Vagina (tissue), 2 donors: ENCODE data around the gene DNAJB1. TPM values are rescaled to one million over a fixed set of nuclear protein-coding genes. Genes with fewer than 3 reads are reported as not detected.

Source experiments
- DNase-seq, 2 donors: peaks; one replicate each; pipeline ENCODE4 v3.0.0-alpha.2; 2017; ENCODE audit errors: extremely low spot score in 2 of 2
- H3K27ac ChIP-seq: fragments of 200-600 bp; sonication (generic); one replicate; pipeline ENCODE4 v1.5.1; 2019
- H3K27me3 ChIP-seq: fragments of 200-600 bp; sonication (generic); one replicate; pipeline ENCODE4 v1.5.1; 2019
- H3K36me3 ChIP-seq, 2 donors: fragments of 200-600 bp; sonication (generic); one replicate each; pipeline ENCODE4 v1.5.1; 2017 to 2019
- H3K4me1 ChIP-seq: fragments of 200-600 bp; sonication (generic); one replicate; pipeline ENCODE4 v1.5.1; 2019
- H3K4me3 ChIP-seq, 2 donors: fragments of 200-600 bp; sonication (generic); 1 replicate in 1 of 2; 2 replicates in 1 of 2; pipeline ENCODE4 v1.5.1; 2016 to 2019
- H3K9me3 ChIP-seq: fragments of 200-600 bp; sonication (generic); one replicate; pipeline ENCODE4 v1.5.1; 2019
- CTCF ChIP-seq, 3 experiments: fragments of 450-650 bp in 2 of 3; fragments of 200-600 bp in 1 of 3; sonication (generic) in 1 of 3; IDR thresholded peaks; one replicate each; pipeline ENCODE4 v1.5.1; 2017 to 2019; ENCODE audit warnings: antibody characterized with exemption in 3 of 3, mild to moderate bottlenecking in 2 of 3, moderate library complexity in 2 of 3
- POLR2A ChIP-seq, 2 donors: fragments of 450-650 bp; IDR thresholded peaks; one replicate each; pipeline ENCODE4 v1.6.1; 2017; ENCODE audit warnings: antibody characterized with exemption in 2 of 2, mild to moderate bottlenecking in 2 of 2, moderate library complexity in 2 of 2
- POLR2AphosphoS5 ChIP-seq, 2 donors: sonication (generic); formaldehyde crosslinking; IDR thresholded peaks; one replicate each; pipeline ENCODE4 v1.9.0; 2017; ENCODE audit warnings: antibody characterized with exemption in 2 of 2, mild to moderate bottlenecking in 2 of 2, low read depth in 1 of 2; ENCODE audit not compliant: insufficient read depth in 1 of 2
- intact Hi-C: fragments of 100-400 bp; cut with DNase I; formaldehyde crosslinking; loops from one replicate; pipeline ENCODE4 v1.15.1; 2023
- total RNA-seq: library from RNA; depleted of rRNA; stranded (reverse); fragments of >200 nt; gene quantifications from one replicate; pipeline ENCODE4 v1.2.3, GENCODE V29; 2016

The DNAJB1 gene
- total RNA-seq = 164 TPM

- Histone ChIP-seq H3K4me1 (peaks cover 39% of the 10 kb centered on the region), H3K9me3 (no peaks in the 10 kb centered on the region), H3K36me3 (peaks cover 0 to 32% of the 10 kb centered on the region in 2 donors), H3K27ac (peak within 1 kb of the TSS; percentile 100), H3K27me3 (no peaks in the 10 kb centered on the region), H3K4me3 (peak within 1 kb of the TSS; percentile 70 to 91)
- TF ChIP-seq POLR2AphosphoS5 (IDR thresholded peaks at IDR 0.05; ENCODE audit: insufficient read depth in 1 of 2, low read depth in 1 of 2) (peak; percentile 43 to 99), POLR2A (IDR thresholded peaks at IDR 0.05) (peak; percentile 92 to 98), CTCF (IDR thresholded peaks at IDR 0.05) (no peak)
- intact Hi-C loops = no loop called here
- DNase-seq = peak in 1 of 2 donors; percentile 93
These were observed at the start of gene DNAJB1 for GRCh38 chr19:14517840-14518505. Gene DNAJB1 (minus strand): TSS chr19:14518397. CDS start chr19:14518349, 48 bp downstream.

GRCh38 chr19:14567079-14567478 lies 48.9 kb upstream of the DNAJB1 start:
- intact Hi-C loops = no loop called here
- no peak overlapping the region for H3K4me3 ChIP-seq
- no peaks in the 10 kb centered on the region for H3K27me3 ChIP-seq
- TF ChIP-seq CTCF (IDR thresholded peaks at IDR 0.05) (no peak), POLR2A (IDR thresholded peaks at IDR 0.05) (no peak), POLR2AphosphoS5 (IDR thresholded peaks at IDR 0.05; ENCODE audit: insufficient read depth in 1 of 2, low read depth in 1 of 2) (no peak)
- peaks cover 0 to 27% of the 10 kb centered on the region in 2 donors for H3K36me3 ChIP-seq
- DNase-seq = no peak
- peaks cover 49% of the 10 kb centered on the region for H3K4me1 ChIP-seq
- no peak overlapping the region for H3K27ac ChIP-seq
- no peaks in the 10 kb centered on the region for H3K9me3 ChIP-seq

DNA sequence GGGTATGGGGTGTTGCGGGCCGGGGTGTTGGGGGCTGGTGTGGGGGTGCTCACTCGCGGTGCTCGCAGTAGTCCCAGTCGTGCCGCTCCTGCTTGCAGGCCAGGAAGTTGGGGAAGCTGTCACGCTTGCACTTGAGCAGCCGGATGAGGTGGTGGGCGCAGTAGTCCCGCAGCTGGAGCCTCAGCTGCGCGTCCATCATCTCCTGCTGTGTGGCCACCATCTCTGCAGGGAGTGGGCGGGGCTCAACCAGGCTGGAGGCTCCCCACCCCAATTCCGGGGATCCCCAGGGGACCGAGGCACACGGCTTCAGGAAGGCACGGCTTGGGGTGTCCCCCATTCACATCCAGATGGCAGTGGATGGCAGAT lies 48.5 kb upstream of the DNAJB1 start:
- Histone ChIP-seq H3K9me3 (no peaks in the 10 kb centered on the region), H3K36me3 (peaks cover 0 to 27% of the 10 kb centered on the region in 2 donors), H3K4me3 (no peak overlapping the region), H3K27me3 (no peaks in the 10 kb centered on the region), H3K27ac (no peak overlapping the region), H3K4me1 (peaks cover 52% of the 10 kb centered on the region)
- TF ChIP-seq CTCF (IDR thresholded peaks at IDR 0.05) (no peak), POLR2A (IDR thresholded peaks at IDR 0.05) (no peak), POLR2AphosphoS5 (IDR thresholded peaks at IDR 0.05; ENCODE audit: insufficient read depth in 1 of 2, low read depth in 1 of 2) (no peak)
- no peak for DNase-seq
- intact Hi-C loops = no loop called here

DNA sequence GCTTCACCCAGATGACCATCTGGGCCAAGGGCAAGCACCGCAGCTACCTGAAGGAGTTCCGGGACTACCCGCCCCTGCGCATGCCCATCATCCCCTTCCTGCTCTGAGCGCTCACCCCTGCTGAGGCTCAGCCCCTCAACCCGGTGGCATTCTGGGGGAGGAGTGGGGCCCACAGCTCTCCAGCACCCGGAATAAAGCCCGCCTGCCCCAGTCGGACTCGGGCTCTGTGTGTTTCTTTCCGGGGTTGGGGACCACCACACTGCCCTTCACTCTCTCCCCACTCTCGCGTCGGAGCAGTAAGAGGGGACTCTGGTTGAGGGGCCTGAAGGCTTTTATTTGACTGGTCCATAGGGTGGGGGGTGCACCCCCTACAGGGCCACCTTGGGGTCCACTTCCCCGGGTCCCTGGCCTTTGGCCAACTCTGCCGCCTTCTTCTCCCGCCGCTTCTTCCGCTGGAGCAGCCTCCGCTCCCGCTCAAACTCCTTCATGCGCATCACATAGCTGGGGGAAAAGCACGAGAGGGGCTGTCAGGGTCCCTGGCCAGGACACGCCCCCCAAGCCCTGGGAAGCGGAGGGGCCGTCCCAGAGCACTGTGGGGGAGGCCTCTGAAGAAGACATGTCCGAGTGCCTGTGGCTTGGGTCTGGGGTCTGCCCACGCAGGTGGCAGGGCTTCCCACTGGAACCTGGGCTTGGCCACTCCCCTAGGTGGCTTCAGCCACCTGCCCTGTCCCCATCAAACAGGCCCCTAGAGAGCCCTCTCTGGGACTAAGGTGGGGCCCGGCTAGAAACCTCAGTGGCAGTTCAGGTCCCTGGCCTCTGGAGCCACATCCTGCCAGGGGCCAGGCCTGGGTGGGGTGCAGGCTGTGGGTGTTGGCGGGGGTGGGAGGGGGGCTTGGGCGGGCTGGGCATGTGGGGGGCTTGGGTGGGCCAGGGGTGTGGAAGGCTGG lies 47.8 kb upstream of the DNAJB1 start:
- intact Hi-C loops = no loop called here
- H3K4me1 ChIP-seq = peaks cover 53% of the 10 kb centered on the region
- TF ChIP-seq CTCF (IDR thresholded peaks at IDR 0.05) = no peak
- no peak for TF ChIP-seq POLR2AphosphoS5 (IDR thresholded peaks at IDR 0.05; ENCODE audit: insufficient read depth in 1 of 2, low read depth in 1 of 2)
- TF ChIP-seq POLR2A (IDR thresholded peaks at IDR 0.05) = no peak

More for the DNA sequence above, 47.8 kb upstream of the DNAJB1 start:
- H3K4me3 ChIP-seq = no peak overlapping the region
- H3K36me3 ChIP-seq = peaks cover 0 to 27% of the 10 kb centered on the region in 2 donors
- no peaks in the 10 kb centered on the region for H3K9me3 ChIP-seq
- DNase-seq = no peak
- no peaks in the 10 kb centered on the region for H3K27me3 ChIP-seq
- no peak overlapping the region for H3K27ac ChIP-seq
